SK-N-SH treated with all-trans-retinoic acid at 6 μM for 48 hours (cell line): ENCODE data around the gene HS6ST3.

ENCODE experiments used
- ATAC-seq: fragments of 200-7000 bp; cut with Tn5 transposase; 3 replicates; pipeline ENCODE4 v1.9.1; 2020; ENCODE audit warnings: mild to moderate bottlenecking, moderate library complexity
- ARNTL ChIP-seq: fragments of 450-650 bp; formaldehyde crosslinking; IDR thresholded peaks from 2 replicates; pipeline ENCODE4 v1.5.0; 2020; ENCODE audit warnings: low read depth, mild to moderate bottlenecking, moderate library complexity, borderline replicate concordance
- BACH2 ChIP-seq: fragments of 250-450 bp; sonication (Bioruptor Pico); IDR thresholded peaks from 2 replicates; pipeline ENCODE4 v1.9.0; 2021; ENCODE audit warnings: mild to moderate bottlenecking, borderline replicate concordance
- CREB5 ChIP-seq: fragments of 250-450 bp; sonication (Bioruptor Pico); IDR thresholded peaks from 2 replicates; pipeline ENCODE4 v1.5.1; 2020; ENCODE audit warnings: low read depth, mild to moderate bottlenecking, moderate library complexity
- CSDC2 ChIP-seq: fragments of 250-450 bp; sonication (Bioruptor Pico); IDR thresholded peaks from 2 replicates; pipeline ENCODE4 v1.5.0; 2020; ENCODE audit warnings: mild to moderate bottlenecking, moderate library complexity
- CSRNP3 ChIP-seq: fragments of 250-450 bp; sonication (Bioruptor Pico); IDR thresholded peaks from 2 replicates; pipeline ENCODE4 v1.5.1; 2021; ENCODE audit warnings: mild to moderate bottlenecking, moderate library complexity
- GLIS3 ChIP-seq: fragments of 250-450 bp; sonication (Bioruptor Pico); IDR thresholded peaks from 2 replicates; pipeline ENCODE4 v1.5.0; 2020; ENCODE audit warnings: mild to moderate bottlenecking, moderate library complexity
- ISL1 ChIP-seq: fragments of 250-450 bp; sonication (Bioruptor Pico); IDR thresholded peaks from 2 replicates; pipeline ENCODE4 v2.1.2; 2022; ENCODE audit warnings: mild to moderate bottlenecking, moderate library complexity
- OSR1 ChIP-seq: fragments of 250-450 bp; sonication (Bioruptor Pico); IDR thresholded peaks from 2 replicates; pipeline ENCODE4 v1.8.0; 2022; ENCODE audit warnings: moderate library complexity, mild to moderate bottlenecking, inconsistent platforms
- PATZ1 ChIP-seq: fragments of 250-450 bp; sonication (Bioruptor Pico); IDR thresholded peaks from 2 replicates; pipeline ENCODE4 v1.8.0; 2020; ENCODE audit warnings: mild to moderate bottlenecking, moderate library complexity, borderline replicate concordance
- POU6F1 ChIP-seq: fragments of 250-450 bp; sonication (Bioruptor Pico); IDR thresholded peaks from 2 replicates; pipeline ENCODE4 v1.8.0; 2021; ENCODE audit warnings: low read depth, mild to moderate bottlenecking, moderate library complexity, borderline replicate concordance
- PPARA ChIP-seq: fragments of 250-450 bp; sonication (Bioruptor Pico); IDR thresholded peaks from 2 replicates; pipeline ENCODE4 v1.5.0; 2020; ENCODE audit warnings: mild to moderate bottlenecking, borderline replicate concordance
- RARB ChIP-seq: fragments of 250-450 bp; sonication (Bioruptor Pico); IDR thresholded peaks from 2 replicates; pipeline ENCODE4 v1.8.0; 2021; ENCODE audit warnings: mild to moderate bottlenecking, moderate library complexity
- SNAI2 ChIP-seq: fragments of 250-450 bp; sonication (Bioruptor Pico); IDR thresholded peaks from 2 replicates; pipeline ENCODE4 v1.5.0; 2020; ENCODE audit warnings: mild to moderate bottlenecking, moderate library complexity
- TCF4 ChIP-seq: fragments of 250-450 bp; sonication (Bioruptor Pico); IDR thresholded peaks from 2 replicates; pipeline ENCODE4 v1.8.0; 2021; ENCODE audit warnings: mild to moderate bottlenecking, moderate library complexity, borderline replicate concordance
- TOX ChIP-seq: fragments of 250-450 bp; sonication (Bioruptor Pico); IDR thresholded peaks from 2 replicates; pipeline ENCODE4 v1.8.0; 2021; ENCODE audit warnings: mild to moderate bottlenecking, moderate library complexity, borderline replicate concordance
- TSHZ2 ChIP-seq: fragments of 250-450 bp; sonication (Bioruptor Pico); IDR thresholded peaks from 2 replicates; pipeline ENCODE4 v1.5.0; 2020; ENCODE audit warnings: mild to moderate bottlenecking, moderate library complexity
- ZC3H10 ChIP-seq: fragments of 250-450 bp; sonication (Bioruptor Pico); IDR thresholded peaks from 2 replicates; pipeline ENCODE4 v1.5.1; 2021; ENCODE audit warnings: mild to moderate bottlenecking, moderate library complexity
- ZFP3 ChIP-seq: fragments of 250-450 bp; sonication (Bioruptor Pico); IDR thresholded peaks from 2 replicates; pipeline ENCODE4 v1.5.0; 2020; ENCODE audit warnings: mild to moderate bottlenecking, moderate library complexity
- ZFP30 ChIP-seq: fragments of 450-650 bp; formaldehyde crosslinking; IDR thresholded peaks from 2 replicates; pipeline ENCODE4 v1.5.0; 2022; ENCODE audit warnings: mild to moderate bottlenecking, moderate library complexity
- ZNF565 ChIP-seq: fragments of 450-650 bp; formaldehyde crosslinking; conservative IDR thresholded peaks from 2 replicates; pipeline ENCODE4 v1.5.0; 2020; ENCODE audit warnings: low read depth, mild to moderate bottlenecking, moderate library complexity
- ZNF70 ChIP-seq: fragments of 450-650 bp; formaldehyde crosslinking; IDR thresholded peaks from 2 replicates; pipeline ENCODE4 v1.5.0; 2020; ENCODE audit warnings: mild to moderate bottlenecking, moderate library complexity
- ZNF8 ChIP-seq: fragments of 450-650 bp; formaldehyde crosslinking; IDR thresholded peaks from 2 replicates; pipeline ENCODE4 v1.5.0; 2020; ENCODE audit warnings: mild to moderate bottlenecking, moderate library complexity

The HS6ST3 gene

GRCh38 chr13:96391606-96392005 is 301.7 kb downstream of the HS6ST3 start (continued):
- no peak for TF ChIP-seq PPARA (CRISPR knock-in tag)

GRCh38 chr13:96397807-96398206 is 307.9 kb downstream of the HS6ST3 start:
- ATAC-seq: no peak
- TF ChIP-seq TOX (CRISPR knock-in tag): no peak
- no peak for TF ChIP-seq ZNF565
- no peak for TF ChIP-seq SNAI2 (CRISPR knock-in tag)
- no peak for TF ChIP-seq ARNTL
- no peak for TF ChIP-seq POU6F1 (CRISPR knock-in tag)
- TF ChIP-seq ZNF70 (CRISPR knock-in tag): no peak
- no peak for TF ChIP-seq GLIS3 (CRISPR knock-in tag)
- no peak for TF ChIP-seq OSR1 (CRISPR knock-in tag)
- TF ChIP-seq PATZ1 (CRISPR knock-in tag): no peak
- no peak for TF ChIP-seq RARB (CRISPR knock-in tag)
- TF ChIP-seq CSDC2: no peak
- TF ChIP-seq ZC3H10 (CRISPR knock-in tag): no peak
- TF ChIP-seq TSHZ2 (CRISPR knock-in tag): no peak
- TF ChIP-seq CREB5 (CRISPR knock-in tag): no peak
- no peak for TF ChIP-seq ISL1 (CRISPR knock-in tag)
- no peak for TF ChIP-seq BACH2 (CRISPR knock-in tag)
- TF ChIP-seq CSRNP3 (CRISPR knock-in tag): no peak
- no peak for TF ChIP-seq ZFP3
- no peak for TF ChIP-seq ZFP30 (CRISPR knock-in tag)

GRCh38 chr13:96398486-96398885 is 308.6 kb downstream of the HS6ST3 start:
- no peak for ATAC-seq
- TF ChIP-seq ZFP30 (CRISPR knock-in tag) (no peak), RARB (CRISPR knock-in tag) (no peak), ZNF8 (CRISPR knock-in tag) (no peak), CSRNP3 (CRISPR knock-in tag) (no peak), TOX (CRISPR knock-in tag) (no peak), ZC3H10 (CRISPR knock-in tag) (no peak), OSR1 (CRISPR knock-in tag) (no peak), TCF4 (no peak), ZFP3 (no peak)
- TF ChIP-seq, all 23 proteins: peak for 0
